Memory B cell (primary cell): ENCODE results near the gene NSG2.

Experiments used
- ATAC-seq: fragments of 150-1000 bp; cut with Tn5 transposase; 2 replicates; pipeline ENCODE4 v1.10.0; 2021; ENCODE audit warnings: low read depth, mild to moderate bottlenecking, moderate library complexity
- DNase-seq, 2 donors: peaks; one replicate each; pipeline ENCODE4 v3.0.0; 2022; ENCODE audit warnings: low spot score in 2 of 2
- H3K27ac Mint-ChIP-seq: one replicate; pipeline ENCODE4 v1.8.0; 2022; ENCODE audit warnings: mild to moderate bottlenecking, moderate library complexity, mixed read lengths
- H3K27me3 Mint-ChIP-seq: one replicate; pipeline ENCODE4 v1.8.0; 2022; ENCODE audit warnings: mixed read lengths
- H3K36me3 Mint-ChIP-seq: one replicate; pipeline ENCODE4 v1.8.0; 2022; ENCODE audit warnings: mild to moderate bottlenecking, mixed read lengths
- H3K4me1 Mint-ChIP-seq: one replicate; pipeline ENCODE4 v1.8.0; 2022; ENCODE audit warnings: mixed read lengths
- H3K4me3 Mint-ChIP-seq: one replicate; pipeline ENCODE4 v1.8.0; 2022; ENCODE audit warnings: mild to moderate bottlenecking, moderate library complexity, mixed read lengths
- H3K9me3 Mint-ChIP-seq: one replicate; pipeline ENCODE4 v1.8.0; 2022; ENCODE audit warnings: mixed read lengths

The NSG2 gene

DNA sequence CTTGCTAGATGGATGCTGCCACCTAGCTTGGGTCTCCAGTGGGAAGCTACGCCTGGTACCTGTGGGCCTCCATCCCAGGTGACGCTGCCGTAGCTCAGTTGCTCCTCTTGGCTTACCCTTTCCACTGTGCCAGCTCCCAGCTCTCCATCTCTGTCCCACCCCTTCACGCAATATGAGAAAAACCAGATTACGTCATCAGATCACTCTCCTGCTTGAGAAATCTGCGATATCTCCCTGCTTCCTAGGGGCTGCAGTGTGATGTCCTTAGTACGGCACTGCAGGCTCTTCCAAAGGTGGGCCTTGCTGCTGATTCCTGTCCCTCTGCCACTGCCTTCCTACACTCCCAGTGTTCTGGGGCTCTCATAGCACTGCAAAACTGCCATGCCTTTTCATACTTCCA, 28.9 kb downstream of the NSG2 start:
- Mint-ChIP-seq H3K4me3 (no peak overlapping the region), H3K36me3 (no peaks in the 10 kb centered on the region), H3K9me3 (no peaks in the 10 kb centered on the region), H3K27me3 (peaks cover 5% of the 10 kb centered on the region), H3K4me1 (no peaks in the 10 kb centered on the region), H3K27ac (no peak overlapping the region)
- no peak for DNase-seq
- ATAC-seq = no peak

GRCh38 chr5:174078416-174078815, 32.9 kb downstream of the NSG2 start:
- DNase-seq (no peak), ATAC-seq (no peak)
- H3K36me3 Mint-ChIP-seq = no peaks in the 10 kb centered on the region
- peaks cover 4% of the 10 kb centered on the region for H3K27me3 Mint-ChIP-seq
- no peak overlapping the region for H3K27ac Mint-ChIP-seq
- no peaks in the 10 kb centered on the region for H3K9me3 Mint-ChIP-seq
- H3K4me3 Mint-ChIP-seq = no peak overlapping the region
- no peaks in the 10 kb centered on the region for H3K4me1 Mint-ChIP-seq

- no peak overlapping the region for H3K27ac Mint-ChIP-seq
- ATAC-seq (no peak), DNase-seq (no peak)
- no peaks in the 10 kb centered on the region for H3K36me3 Mint-ChIP-seq
- peaks cover 9% of the 10 kb centered on the region for H3K27me3 Mint-ChIP-seq
- no peaks in the 10 kb centered on the region for H3K9me3 Mint-ChIP-seq
- no peaks in the 10 kb centered on the region for H3K4me1 Mint-ChIP-seq
- H3K4me3 Mint-ChIP-seq = no peak overlapping the region
Measured at GRCh38 chr5:174082286-174082685, 36.8 kb downstream of the NSG2 start.

DNA sequence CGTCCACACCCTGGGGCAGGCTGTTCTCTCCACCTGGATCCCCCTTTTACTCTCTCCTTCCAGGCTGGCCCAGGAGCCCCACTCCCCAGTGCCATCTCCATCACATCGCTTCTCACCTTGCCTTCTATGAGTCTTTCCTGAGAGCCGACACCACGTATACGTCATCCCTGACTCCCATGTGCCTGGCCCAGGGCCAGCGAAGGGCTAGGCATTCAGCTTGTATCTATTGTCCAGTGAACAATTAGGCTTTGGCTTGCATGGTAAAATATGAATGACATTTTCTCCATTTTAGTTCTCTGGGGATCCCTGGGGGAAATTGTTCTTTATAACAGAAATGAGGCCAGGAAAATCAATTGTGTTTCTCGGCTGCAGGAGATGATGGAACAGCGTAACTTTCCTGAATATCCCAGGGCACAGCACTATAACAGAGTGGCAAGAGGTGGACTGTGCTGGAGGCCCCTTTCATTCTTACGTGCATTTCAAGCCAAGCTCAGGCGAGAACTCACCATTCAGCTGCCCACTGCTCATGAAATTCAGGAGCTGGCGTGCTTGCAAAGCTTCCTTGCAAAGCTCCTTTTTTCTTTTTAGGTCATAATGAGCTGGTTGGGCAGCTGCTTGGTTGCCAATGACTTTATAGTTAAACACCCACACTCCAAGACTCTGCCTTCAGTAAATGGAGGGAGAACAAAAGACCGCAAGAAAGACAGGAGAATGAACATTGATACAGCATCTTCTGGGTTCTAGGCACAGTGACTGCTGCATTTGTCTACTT, 37.7 kb downstream of the NSG2 start:
- Mint-ChIP-seq H3K27me3 (peaks cover 9% of the 10 kb centered on the region), H3K27ac (no peak overlapping the region), H3K36me3 (no peaks in the 10 kb centered on the region), H3K9me3 (no peaks in the 10 kb centered on the region), H3K4me1 (no peaks in the 10 kb centered on the region), H3K4me3 (no peak overlapping the region)
- DNase-seq (no peak), ATAC-seq (no peak)

- no peaks in the 10 kb centered on the region for H3K36me3 Mint-ChIP-seq
- H3K4me3 Mint-ChIP-seq = no peak overlapping the region
- no peaks in the 10 kb centered on the region for H3K9me3 Mint-ChIP-seq
- no peaks in the 10 kb centered on the region for H3K4me1 Mint-ChIP-seq
- no peak overlapping the region for H3K27ac Mint-ChIP-seq
- no peak for ATAC-seq
- peaks cover 11% of the 10 kb centered on the region for H3K27me3 Mint-ChIP-seq
- no peak for DNase-seq
Measured at GRCh38 chr5:174084691-174085154, 39.2 kb downstream of the NSG2 start.

DNA sequence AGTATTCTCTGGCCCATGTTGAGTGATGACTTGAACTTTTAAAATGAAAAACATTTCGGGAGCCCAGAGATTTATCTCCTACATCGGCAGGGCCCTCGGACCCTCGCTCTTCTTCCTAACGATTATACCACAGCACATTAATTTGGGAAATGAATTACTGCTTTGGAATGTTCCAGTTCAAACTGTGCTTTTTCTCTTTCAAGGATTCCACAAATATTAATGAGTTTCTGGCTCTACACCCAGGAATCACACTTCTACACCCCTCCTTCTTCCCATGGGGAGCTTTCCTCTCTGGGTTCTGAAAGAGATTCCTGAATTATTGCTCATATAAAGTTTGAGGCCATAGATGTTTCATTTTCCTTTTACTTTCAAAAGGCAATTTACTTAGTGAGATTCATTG, 41.2 kb downstream of the NSG2 start:
- DNase-seq (no peak), ATAC-seq (no peak)
- H3K36me3 Mint-ChIP-seq = no peaks in the 10 kb centered on the region
- H3K27ac Mint-ChIP-seq = no peak overlapping the region
- peaks cover 17% of the 10 kb centered on the region for H3K27me3 Mint-ChIP-seq
- no peaks in the 10 kb centered on the region for H3K4me1 Mint-ChIP-seq
- no peak overlapping the region for H3K4me3 Mint-ChIP-seq
- no peaks in the 10 kb centered on the region for H3K9me3 Mint-ChIP-seq

DNA sequence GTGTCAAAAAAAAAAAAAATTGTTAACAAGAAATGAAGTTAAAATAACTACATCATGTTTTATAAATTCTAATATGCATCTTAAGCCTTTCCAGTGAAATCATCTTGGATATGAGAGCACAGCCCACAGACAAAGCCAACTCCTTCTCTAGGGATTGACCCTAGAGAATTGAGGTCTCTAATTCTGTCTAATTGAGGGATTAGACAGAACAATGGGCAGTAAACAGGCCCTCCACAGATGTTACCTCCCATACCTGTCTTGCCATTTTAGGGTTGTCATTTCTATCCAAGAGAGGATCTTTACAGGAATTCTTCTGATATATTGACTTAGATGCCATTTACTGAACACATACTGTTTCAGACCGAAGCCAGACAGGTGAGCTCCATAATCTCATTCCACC, 42.3 kb downstream of the NSG2 start:
- Mint-ChIP-seq H3K4me1 (no peaks in the 10 kb centered on the region), H3K9me3 (no peaks in the 10 kb centered on the region), H3K27ac (no peak overlapping the region), H3K27me3 (peaks cover 21% of the 10 kb centered on the region), H3K36me3 (no peaks in the 10 kb centered on the region), H3K4me3 (no peak overlapping the region)
- DNase-seq = no peak
- no peak for ATAC-seq

- ATAC-seq (no peak), DNase-seq (no peak)
- H3K4me1 Mint-ChIP-seq = no peaks in the 10 kb centered on the region
- no peak overlapping the region for H3K4me3 Mint-ChIP-seq
- H3K27me3 Mint-ChIP-seq = peaks cover 16% of the 10 kb centered on the region
- H3K9me3 Mint-ChIP-seq = no peaks in the 10 kb centered on the region
- H3K36me3 Mint-ChIP-seq = no peaks in the 10 kb centered on the region
- no peak overlapping the region for H3K27ac Mint-ChIP-seq
Measured at GRCh38 chr5:174090129-174090528, 44.6 kb downstream of the NSG2 start.

DNA sequence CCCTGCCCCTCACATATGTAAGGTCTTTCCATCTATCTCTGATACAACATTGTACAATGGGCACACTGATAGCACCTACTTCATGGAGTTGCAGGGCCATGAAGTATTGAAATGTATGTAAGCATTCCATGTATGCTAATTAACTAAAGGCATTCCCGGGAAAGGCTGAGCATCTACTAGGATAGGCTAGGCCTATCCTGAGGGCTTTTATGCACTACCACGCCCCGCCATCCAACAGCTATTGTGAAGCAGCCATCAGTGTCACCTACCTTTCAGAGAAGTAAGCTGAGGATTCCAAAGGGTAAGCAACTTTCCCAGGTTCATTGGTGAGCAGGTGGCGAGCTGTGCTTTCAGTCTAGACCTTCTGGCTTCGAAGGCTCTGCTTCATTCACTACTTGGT, 47.6 kb downstream of the NSG2 start:
- Mint-ChIP-seq H3K4me1 (no peaks in the 10 kb centered on the region), H3K4me3 (no peak overlapping the region), H3K27me3 (peaks cover 14% of the 10 kb centered on the region), H3K27ac (no peak overlapping the region), H3K9me3 (no peaks in the 10 kb centered on the region), H3K36me3 (no peaks in the 10 kb centered on the region)
- ATAC-seq = no peak
- no peak for DNase-seq

DNA sequence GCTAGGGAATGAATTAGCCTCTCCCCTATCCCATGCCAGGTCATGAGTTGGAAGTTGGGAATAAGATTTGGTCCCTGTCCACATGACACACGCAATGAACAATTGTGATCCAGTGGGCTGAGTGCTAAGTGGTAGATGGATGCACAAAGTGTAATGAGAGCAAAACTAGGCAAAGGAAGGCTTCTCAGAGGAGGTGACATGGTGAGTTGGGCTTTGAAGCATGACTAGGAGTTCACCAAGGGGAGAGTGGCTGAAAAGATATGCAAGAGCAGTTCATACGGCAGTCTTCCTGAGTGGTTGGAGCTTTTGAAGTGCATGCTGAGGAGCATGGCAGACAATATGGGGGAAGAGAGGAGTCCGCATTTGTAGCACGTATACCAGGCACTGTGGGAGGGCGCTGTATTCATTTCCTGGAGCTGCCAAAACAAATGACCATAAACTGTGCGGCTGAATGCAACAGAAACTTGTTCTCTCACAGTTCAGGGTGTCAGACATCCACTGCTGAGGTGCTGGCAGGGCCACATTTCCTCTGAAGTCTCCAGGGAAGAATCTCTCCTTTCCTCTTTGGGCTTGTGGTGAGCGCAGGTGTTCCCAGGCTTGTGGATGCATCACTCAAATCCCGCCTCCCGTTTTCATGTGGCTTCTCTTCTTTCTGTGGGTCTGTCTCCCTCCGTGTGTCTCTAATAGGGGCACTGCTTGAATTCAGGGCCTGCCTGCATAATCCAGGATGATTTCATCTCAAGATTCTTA, 49.5 kb downstream of the NSG2 start:
- Mint-ChIP-seq H3K4me3 (no peak overlapping the region), H3K36me3 (no peaks in the 10 kb centered on the region), H3K9me3 (no peaks in the 10 kb centered on the region), H3K4me1 (no peaks in the 10 kb centered on the region), H3K27me3 (peaks cover 12% of the 10 kb centered on the region), H3K27ac (no peak overlapping the region)
- DNase-seq (no peak), ATAC-seq (no peak)

DNA sequence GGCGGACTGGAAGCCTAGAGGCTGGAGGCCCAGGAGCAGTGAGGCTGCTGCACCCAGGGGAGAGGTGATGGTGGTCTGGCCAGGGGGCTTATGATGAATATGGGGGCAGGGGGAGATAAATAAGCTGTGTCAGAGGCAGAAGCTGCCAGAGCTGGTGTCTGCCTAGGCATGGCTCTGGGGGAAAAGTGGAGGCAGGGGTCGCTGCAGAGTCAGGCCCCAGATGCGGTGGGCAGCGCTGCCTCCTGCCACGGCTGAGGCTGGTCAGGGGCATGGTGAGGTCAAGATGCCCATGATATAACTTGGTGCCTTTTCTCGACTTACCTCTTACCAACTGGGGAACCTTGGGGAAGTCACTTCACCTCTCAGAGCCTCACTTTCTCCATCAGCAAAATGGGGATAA, 51.1 kb downstream of the NSG2 start:
- no peak for DNase-seq
- H3K36me3 Mint-ChIP-seq = no peaks in the 10 kb centered on the region
- H3K4me1 Mint-ChIP-seq = no peaks in the 10 kb centered on the region
- H3K4me3 Mint-ChIP-seq = no peak overlapping the region
- H3K9me3 Mint-ChIP-seq = no peaks in the 10 kb centered on the region
- no peak for ATAC-seq
- peaks cover 6% of the 10 kb centered on the region for H3K27me3 Mint-ChIP-seq
- no peak overlapping the region for H3K27ac Mint-ChIP-seq

DNA sequence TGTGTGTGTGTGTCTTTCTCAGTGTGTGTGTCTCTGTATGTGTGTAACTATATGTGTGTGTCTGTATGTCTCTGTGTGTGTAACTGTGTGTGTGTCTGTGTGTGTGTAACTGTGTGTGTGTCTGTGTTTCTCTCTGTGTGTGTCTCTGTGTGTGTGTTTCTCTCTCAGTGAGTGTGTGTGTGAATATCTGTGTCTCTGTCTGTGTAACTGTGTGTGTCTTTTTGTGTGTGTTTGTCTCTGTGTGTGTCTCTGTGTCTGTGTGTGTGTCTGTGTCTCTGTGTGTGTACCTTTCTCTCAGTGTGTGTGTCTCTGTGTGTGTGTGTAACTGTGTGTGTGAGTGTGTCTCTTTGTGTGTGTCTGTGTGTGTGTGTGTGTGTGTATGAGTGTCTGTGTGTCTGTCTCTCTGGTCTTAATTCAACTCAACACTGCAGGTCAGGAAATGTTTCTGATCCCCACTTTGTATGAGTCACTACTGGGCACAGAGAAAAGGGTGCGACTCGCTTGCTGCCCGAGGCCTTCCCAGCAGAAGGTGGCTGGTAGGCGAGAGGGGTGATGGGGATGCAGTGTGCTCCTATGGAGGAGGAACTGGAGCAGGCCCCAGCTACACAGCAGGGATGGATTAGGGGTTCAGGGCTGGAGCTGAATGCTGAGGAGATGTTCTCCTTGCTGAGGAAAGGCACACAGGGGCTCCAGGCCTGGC, 52.1 kb downstream of the NSG2 start:
- H3K27me3 Mint-ChIP-seq = peaks cover 6% of the 10 kb centered on the region
- ATAC-seq (no peak), DNase-seq (no peak)
- H3K4me3 Mint-ChIP-seq = no peak overlapping the region
- no peaks in the 10 kb centered on the region for H3K36me3 Mint-ChIP-seq
- H3K9me3 Mint-ChIP-seq = no peaks in the 10 kb centered on the region
- H3K27ac Mint-ChIP-seq = no peak overlapping the region
- H3K4me1 Mint-ChIP-seq = no peaks in the 10 kb centered on the region

DNA sequence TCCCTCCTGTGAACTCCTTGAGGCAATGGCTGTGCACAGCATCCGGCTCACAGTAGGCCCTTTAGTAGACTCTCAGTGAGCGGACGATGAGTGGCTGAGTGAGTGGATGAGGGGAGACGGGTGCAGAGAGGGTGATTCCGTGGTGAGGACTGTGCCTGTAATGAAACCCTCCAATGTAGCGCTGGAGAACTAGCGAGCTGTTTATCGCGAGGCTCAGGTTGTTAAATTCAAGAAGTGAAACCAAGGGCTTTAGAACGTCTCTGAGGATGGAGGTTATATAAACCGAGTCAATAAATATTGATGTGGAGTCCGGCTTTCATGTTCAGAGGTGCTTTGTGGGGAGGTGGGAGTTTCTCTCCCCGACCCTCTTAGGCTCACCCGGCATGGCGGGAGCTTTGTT, 53.2 kb downstream of the NSG2 start:
- Mint-ChIP-seq H3K36me3 (no peaks in the 10 kb centered on the region), H3K4me3 (no peak overlapping the region), H3K27ac (no peak overlapping the region), H3K9me3 (no peaks in the 10 kb centered on the region), H3K4me1 (no peaks in the 10 kb centered on the region), H3K27me3 (peaks cover 5% of the 10 kb centered on the region)
- ATAC-seq (no peak), DNase-seq (no peak)

- DNase-seq (no peak), ATAC-seq (no peak)
- Mint-ChIP-seq H3K4me3 (no peak overlapping the region), H3K9me3 (no peaks in the 10 kb centered on the region), H3K4me1 (no peaks in the 10 kb centered on the region), H3K36me3 (no peaks in the 10 kb centered on the region), H3K27me3 (peaks cover 5% of the 10 kb centered on the region), H3K27ac (no peak overlapping the region)
Measured at GRCh38 chr5:174100490-174100889, 55.0 kb downstream of the NSG2 start.
